ENCODE measurements around the gene KMT5B.

KMT5B gene

GRCh38 chr11:68116974-68117373 is 96.1 kb downstream of the KMT5B start:
- no peak for DNase-seq

- DNase-seq, result no peak
These were observed 97.0 kb downstream of the KMT5B start for GRCh38 chr11:68116126-68116525.

- no peak for DNase-seq
These were observed 97.8 kb downstream of the KMT5B start for GRCh38 chr11:68115285-68115684.

- DNase-seq, result no peak
These were observed 99.1 kb downstream of the KMT5B start for GRCh38 chr11:68113986-68114385.

- no peak for DNase-seq
These were observed 105.4 kb downstream of the KMT5B start for GRCh38 chr11:68107689-68108088.

- no peak for DNase-seq
These were observed 106.7 kb downstream of the KMT5B start for GRCh38 chr11:68106165-68106940.
